Tibial nerve (tissue), 4 donors: ENCODE measurements around the gene MOCS1.

ENCODE experiments used
- EP300 ChIP-seq, 2 donors: sonication (generic); formaldehyde crosslinking; IDR thresholded peaks; one replicate each; pipeline ENCODE4 v1.6.1; 2017; ENCODE audit warnings: antibody characterized with exemption in 2 of 2, mild to moderate bottlenecking in 1 of 2
- POLR2A ChIP-seq, 2 donors: fragments of 450-650 bp; IDR thresholded peaks; one replicate each; pipeline ENCODE4 v1.6.1; 2017; ENCODE audit warnings: antibody characterized with exemption in 2 of 2, mild to moderate bottlenecking in 2 of 2, moderate library complexity in 2 of 2
- TF ChIP-seq, protein P1 (sequence below), 5 experiments: fragments of 200-600 bp in 3 of 5; fragments of 450-650 bp in 2 of 5; sonication (generic) in 3 of 5; IDR thresholded peaks; one replicate each; pipeline ENCODE4 v1.5.1; 2016 to 2019; ENCODE audit warnings: antibody characterized with exemption in 5 of 5, mild to moderate bottlenecking in 3 of 5, moderate library complexity in 2 of 5

- no peak for TF ChIP-seq POLR2A (IDR thresholded peaks at IDR 0.05)
- TF ChIP-seq, protein P1, sequence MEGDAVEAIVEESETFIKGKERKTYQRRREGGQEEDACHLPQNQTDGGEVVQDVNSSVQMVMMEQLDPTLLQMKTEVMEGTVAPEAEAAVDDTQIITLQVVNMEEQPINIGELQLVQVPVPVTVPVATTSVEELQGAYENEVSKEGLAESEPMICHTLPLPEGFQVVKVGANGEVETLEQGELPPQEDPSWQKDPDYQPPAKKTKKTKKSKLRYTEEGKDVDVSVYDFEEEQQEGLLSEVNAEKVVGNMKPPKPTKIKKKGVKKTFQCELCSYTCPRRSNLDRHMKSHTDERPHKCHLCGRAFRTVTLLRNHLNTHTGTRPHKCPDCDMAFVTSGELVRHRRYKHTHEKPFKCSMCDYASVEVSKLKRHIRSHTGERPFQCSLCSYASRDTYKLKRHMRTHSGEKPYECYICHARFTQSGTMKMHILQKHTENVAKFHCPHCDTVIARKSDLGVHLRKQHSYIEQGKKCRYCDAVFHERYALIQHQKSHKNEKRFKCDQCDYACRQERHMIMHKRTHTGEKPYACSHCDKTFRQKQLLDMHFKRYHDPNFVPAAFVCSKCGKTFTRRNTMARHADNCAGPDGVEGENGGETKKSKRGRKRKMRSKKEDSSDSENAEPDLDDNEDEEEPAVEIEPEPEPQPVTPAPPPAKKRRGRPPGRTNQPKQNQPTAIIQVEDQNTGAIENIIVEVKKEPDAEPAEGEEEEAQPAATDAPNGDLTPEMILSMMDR (IDR thresholded peaks at IDR 0.05) = no peak
- no peak for TF ChIP-seq EP300 (IDR thresholded peaks at IDR 0.05)
Observed at GRCh38 chr6:39914239-39914638, 20.0 kb downstream of the MOCS1 start.
